H1 (cell line): ENCODE results near the gene C16orf90. TPM values are rescaled to one million over a fixed set of nuclear protein-coding genes. Genes with fewer than 3 reads are reported as not detected.

ENCODE experiments used
- CTCF ChIA-PET: fragments of 300-600 bp; sonication (Branson Sonifier 250); formaldehyde crosslinking; loops from one replicate; lab custom pipeline; 2021; ENCODE audit not compliant: partially characterized antibody; lab: Charles Lee
- POLR2A ChIA-PET: fragments of 300-600 bp; sonication (Branson Sonifier 250); formaldehyde crosslinking; loops from one replicate; lab custom pipeline; 2021; ENCODE audit warnings: inconsistent platforms; ENCODE audit not compliant: partially characterized antibody; lab: Charles Lee
- DNase-seq, 2 experiments: peaks; one replicate each; pipeline versions ENCODE4 v3.0.0 to v3.0.0-alpha.2; 2010 to 2022; ENCODE audit warnings: low spot score in 2 of 2, low read depth in 1 of 2, mixed read lengths in 1 of 2
- FAIRE-seq: peaks from 2 replicates; lab custom pipeline; 2011; peaks lifted over from hg19 to GRCh38; lab: Jason Lieb, UNC
- H2AFZ ChIP-seq: 2 replicates; pipeline ENCODE4 v1.8.1; 2012; ENCODE audit warnings: low read length, inconsistent platforms
- H2AK5ac ChIP-seq: 2 replicates; pipeline ENCODE4 v1.6.1; 2013; ENCODE audit warnings: low read depth, low read length
- H2BK120ac ChIP-seq: replicated peaks from 2 replicates; pipeline ENCODE3; 2013; ENCODE audit warnings: low read depth, low read length, inconsistent platforms
- H2BK12ac ChIP-seq: 2 replicates; pipeline ENCODE4 v1.6.1; 2013; ENCODE audit warnings: low read depth, low read length
- H2BK15ac ChIP-seq: 2 replicates; pipeline ENCODE4 v1.6.1; 2013; ENCODE audit warnings: low read length
- H2BK20ac ChIP-seq: 2 replicates; pipeline ENCODE4 v1.6.1; 2013; ENCODE audit warnings: low read length
- H2BK5ac ChIP-seq: 2 replicates; pipeline ENCODE4 v1.6.1; 2013; ENCODE audit warnings: low read depth, low read length
- H3K14ac ChIP-seq: 2 replicates; pipeline ENCODE4 v1.6.1; 2013; ENCODE audit warnings: inconsistent platforms; ENCODE audit not compliant: insufficient read length
- H3K18ac ChIP-seq: 2 replicates; pipeline ENCODE4 v1.6.1; 2013; ENCODE audit warnings: low read length; ENCODE audit errors: extremely low read depth
- H3K23ac ChIP-seq: 2 replicates; pipeline ENCODE4 v1.6.1; 2013; ENCODE audit warnings: inconsistent platforms; ENCODE audit not compliant: insufficient read length
- H3K23me2 ChIP-seq: 2 replicates; pipeline ENCODE4 v1.6.1; 2013; ENCODE audit warnings: low read depth, low read length
- H3K27ac ChIP-seq: 2 replicates; pipeline ENCODE4 v1.6.1; 2011; ENCODE audit warnings: low read depth, low read length, inconsistent platforms
- H3K27me3 ChIP-seq, 4 experiments: replicated peaks in 1 of 4; 1 replicate in 1 of 4; 2 replicates in 3 of 4; pipeline versions ENCODE4 v1.6.1 to v1.8.1; 2011 to 2013; ENCODE audit warnings: low read length in 3 of 4, mild to moderate bottlenecking in 3 of 4, inconsistent platforms in 2 of 4, mixed read lengths in 2 of 4, moderate library complexity in 1 of 4; ENCODE audit not compliant: control insufficient read depth in 3 of 4, insufficient read depth in 3 of 4; ENCODE audit errors: extremely low read depth in 1 of 4
- H3K36me3 ChIP-seq, 4 experiments: 2 replicates each; pipeline versions ENCODE4 v1.6.1 to v1.8.1; 2011 to 2013; ENCODE audit warnings: mild to moderate bottlenecking in 4 of 4, low read length in 3 of 4, moderate library complexity in 2 of 4, control low read depth in 1 of 4, inconsistent platforms in 1 of 4; ENCODE audit not compliant: insufficient read depth in 4 of 4, control insufficient read depth in 2 of 4
- H3K4ac ChIP-seq: replicated peaks from 2 replicates; pipeline ENCODE3; 2013; ENCODE audit warnings: low read length, low read depth, mixed read lengths, inconsistent platforms; ENCODE audit not compliant: insufficient read length
- H3K4me1 ChIP-seq, 4 experiments: replicated peaks in 1 of 4; 1 replicate in 1 of 4; 2 replicates in 3 of 4; pipeline versions ENCODE4 v1.6.1 to v1.8.1; 2011 to 2013; ENCODE audit warnings: low read length in 3 of 4, inconsistent platforms in 2 of 4, mixed read lengths in 1 of 4; ENCODE audit not compliant: insufficient read depth in 4 of 4, control insufficient read depth in 3 of 4
- H3K4me2 ChIP-seq, 2 experiments: 2 replicates each; pipeline versions ENCODE4 v1.6.1 to v1.8.1; 2011 to 2013; ENCODE audit warnings: low read depth in 2 of 2, low read length in 2 of 2, control low read depth in 1 of 2, inconsistent platforms in 1 of 2, mild to moderate bottlenecking in 1 of 2; ENCODE audit not compliant: insufficient read depth in 1 of 2
- H3K4me3 ChIP-seq, 4 experiments: fragments of 200-600, 300-600 bp in 1 of 4; sonication (generic), shearing (Covaris generic), sonication (Bioruptor Twin) in 1 of 4; 2 replicates each; pipeline versions ENCODE4 v1.5.1 to v1.8.1; 2011 to 2016; ENCODE audit warnings: low read length in 4 of 4, low read depth in 3 of 4, control low read depth in 2 of 4, inconsistent platforms in 2 of 4, mild to moderate bottlenecking in 2 of 4, mixed read lengths in 1 of 4, moderate library complexity in 1 of 4; ENCODE audit not compliant: insufficient read depth in 2 of 4; ENCODE audit errors: extremely low read depth in 1 of 4
- H3K56ac ChIP-seq: replicated peaks from 2 replicates; pipeline ENCODE3; 2013; ENCODE audit warnings: low read depth, mild to moderate bottlenecking, mixed read lengths, low read length, inconsistent platforms; ENCODE audit not compliant: insufficient read length
- H3K79me1 ChIP-seq: 2 replicates; pipeline ENCODE4 v1.6.1; 2013; ENCODE audit warnings: low read depth, low read length, control low read depth
- H3K79me2 ChIP-seq, 2 experiments: 2 replicates each; pipeline versions ENCODE4 v1.6.1 to v1.8.1; 2012 to 2013; ENCODE audit warnings: low read length in 2 of 2, mild to moderate bottlenecking in 2 of 2, inconsistent platforms in 1 of 2; ENCODE audit not compliant: insufficient read depth in 2 of 2, control insufficient read depth in 1 of 2
- H3K9ac ChIP-seq, 4 experiments: replicated peaks in 1 of 4; 1 replicate in 1 of 4; 2 replicates in 3 of 4; pipeline versions ENCODE4 v1.6.1 to v1.8.1; 2011 to 2013; ENCODE audit warnings: low read depth in 3 of 4, low read length in 3 of 4, control low read depth in 2 of 4, mild to moderate bottlenecking in 2 of 4, moderate library complexity in 2 of 4, inconsistent platforms in 1 of 4; ENCODE audit errors: extremely low read depth in 1 of 4
- H3K9me3 ChIP-seq, 2 experiments: 2 replicates each; pipeline versions ENCODE4 v1.6.1 to v1.8.1; 2012 to 2013; ENCODE audit warnings: mild to moderate bottlenecking in 2 of 2, moderate library complexity in 2 of 2, control low read depth in 1 of 2, inconsistent platforms in 1 of 2, low read depth in 1 of 2, low read length in 1 of 2, mixed read lengths in 1 of 2; ENCODE audit not compliant: insufficient read depth in 2 of 2
- H4K20me1 ChIP-seq, 2 experiments: replicated peaks in 1 of 2; 2 replicates each; pipeline versions ENCODE3 to v1.8.1; 2011 to 2013; ENCODE audit warnings: inconsistent platforms in 2 of 2, low read length in 2 of 2, mild to moderate bottlenecking in 1 of 2; ENCODE audit not compliant: insufficient read depth in 2 of 2, control insufficient read depth in 1 of 2
- H4K5ac ChIP-seq: 2 replicates; pipeline ENCODE4 v1.6.1; 2013; ENCODE audit warnings: low read length, low read depth, mixed read lengths, inconsistent platforms; ENCODE audit not compliant: insufficient read length
- H4K8ac ChIP-seq: 2 replicates; pipeline ENCODE4 v1.8.0; 2013; ENCODE audit warnings: mild to moderate bottlenecking, moderate library complexity, low read length, inconsistent platforms; ENCODE audit not compliant: insufficient read depth; ENCODE audit errors: extremely low read depth
- H4K91ac ChIP-seq: replicated peaks from 2 replicates; pipeline ENCODE3; 2013; ENCODE audit warnings: low read length, mixed read lengths, inconsistent platforms; ENCODE audit not compliant: insufficient read length
- CREB1 ChIP-seq: IDR thresholded peaks from 2 replicates; pipeline ENCODE4 v1.6.1; 2012; ENCODE audit warnings: inconsistent platforms
- SIRT6 ChIP-seq: IDR thresholded peaks from one replicate; pipeline ENCODE4 v1.7.1; 2012; ENCODE audit warnings: low read length, inconsistent platforms
- WGBS, 2 experiments: shearing (Covaris generic) in 1 of 2; methylation state at CpG; one replicate each; pipeline versions ENCODE4 v1.1.6 to v1.1.7; 2013 to 2015; ENCODE audit warnings: low lambda C conversion rate in 2 of 2, mixed read lengths in 2 of 2, inconsistent platforms in 1 of 2, low coverage in 1 of 2, missing lambda C conversion rate in 1 of 2; ENCODE audit not compliant: insufficient replicate concordance in 2 of 2, insufficient coverage in 1 of 2, insufficient read length in 1 of 2; ENCODE audit errors: extremely low coverage in 1 of 2, missing lambda C conversion rate in 1 of 2; 5-methylcytosine and 5-hydroxymethylcytosine counted together
- polyA plus RNA-seq, 7 experiments: library from polyadenylated mRNA; depleted of rRNA in 3 of 7; stranded (reverse) in 5 of 7; unstranded in 2 of 7; fragments of >200 nt in 5 of 7; fragments of 200-250 nt in 2 of 7; gene quantifications; 1 replicate in 5 of 7; 2 replicates in 1 of 7; 4 replicates in 1 of 7; pipeline versions ENCODE4 v1.2.1 to v1.2.3, GENCODE V29; 2011 to 2013; ENCODE audit warnings: missing spikeins in 2 of 7, mixed read lengths in 2 of 7
- total RNA-seq: library from RNA; stranded (reverse); fragmentation: NEBNext Ultra II Directional; extraction: Animal tissue kit (Norgen Biotek cat#: 25700); gene quantifications from 2 replicates; pipeline ENCODE4 v1.2.1, GENCODE V29; 2021

C16orf90 gene
- total and polyA plus RNA-seq, 2 of the 8 experiments (the other 6 are each of a cell fraction or from before 2014, with no cell fraction given) = not detected

- 91% methylated on average over 7 of the region's 7 CpGs; no CpG with 5 or more reads in 1 of the 2 experiments for WGBS, 2 experiments
- no peaks in the 10 kb centered on the region for H3K4me1 ChIP-seq
These were observed 18.7 kb upstream of the C16orf90 start for GRCh38 chr16:3513892-3514583.

More at GRCh38 chr16:3513892-3514583, 18.7 kb upstream of the C16orf90 start:
- H3K9me3 ChIP-seq = no peaks in the 10 kb centered on the region
- ChIA-PET POLR2A (interaction anchor here (1.1 kb wide), 1 partner anchor 10 kb away, joined by 3 read pairs; no protein-coding TSS in a partner anchor), CTCF (no interaction called here)
- H2BK15ac ChIP-seq = no peak overlapping the region
- H2BK5ac ChIP-seq = no peak overlapping the region
- no peak overlapping the region for H3K4me2 ChIP-seq
- H4K5ac ChIP-seq = no peak overlapping the region
- no peaks in the 10 kb centered on the region for H3K23me2 ChIP-seq
- H3K14ac ChIP-seq = no peak overlapping the region
- no peak overlapping the region for H3K4ac ChIP-seq
- H2AK5ac ChIP-seq = no peak overlapping the region
- H3K4me3 ChIP-seq = no peak overlapping the region
- H3K79me1 ChIP-seq = no peaks in the 10 kb centered on the region
- no peak overlapping the region for H4K8ac ChIP-seq
- H3K18ac ChIP-seq = no peak overlapping the region
- no peak overlapping the region for H2AFZ ChIP-seq
- H2BK120ac ChIP-seq = no peak overlapping the region
- H3K36me3 ChIP-seq = peaks cover 0 to 34% (median 11%) of the 10 kb centered on the region in 4 experiments; a peak in 7 of 8 replicates
- H4K91ac ChIP-seq = no peak overlapping the region
- H4K20me1 ChIP-seq = no peaks in the 10 kb centered on the region
- H2BK20ac ChIP-seq = no peak overlapping the region
- TF ChIP-seq SIRT6 (no peak), CREB1 (no peak)
- H3K79me2 ChIP-seq = no peaks in the 10 kb centered on the region
- no peak overlapping the region for H3K23ac ChIP-seq
- no peak for FAIRE-seq
- no peak overlapping the region for H3K56ac ChIP-seq
- DNase-seq = no peak
- no peak overlapping the region for H3K27ac ChIP-seq
- no peaks in the 10 kb centered on the region for H3K27me3 ChIP-seq
- H3K9ac ChIP-seq = no peak overlapping the region
- H2BK12ac ChIP-seq = no peak overlapping the region
